ENCODE measurements around the gene WDR33.

DNA sequence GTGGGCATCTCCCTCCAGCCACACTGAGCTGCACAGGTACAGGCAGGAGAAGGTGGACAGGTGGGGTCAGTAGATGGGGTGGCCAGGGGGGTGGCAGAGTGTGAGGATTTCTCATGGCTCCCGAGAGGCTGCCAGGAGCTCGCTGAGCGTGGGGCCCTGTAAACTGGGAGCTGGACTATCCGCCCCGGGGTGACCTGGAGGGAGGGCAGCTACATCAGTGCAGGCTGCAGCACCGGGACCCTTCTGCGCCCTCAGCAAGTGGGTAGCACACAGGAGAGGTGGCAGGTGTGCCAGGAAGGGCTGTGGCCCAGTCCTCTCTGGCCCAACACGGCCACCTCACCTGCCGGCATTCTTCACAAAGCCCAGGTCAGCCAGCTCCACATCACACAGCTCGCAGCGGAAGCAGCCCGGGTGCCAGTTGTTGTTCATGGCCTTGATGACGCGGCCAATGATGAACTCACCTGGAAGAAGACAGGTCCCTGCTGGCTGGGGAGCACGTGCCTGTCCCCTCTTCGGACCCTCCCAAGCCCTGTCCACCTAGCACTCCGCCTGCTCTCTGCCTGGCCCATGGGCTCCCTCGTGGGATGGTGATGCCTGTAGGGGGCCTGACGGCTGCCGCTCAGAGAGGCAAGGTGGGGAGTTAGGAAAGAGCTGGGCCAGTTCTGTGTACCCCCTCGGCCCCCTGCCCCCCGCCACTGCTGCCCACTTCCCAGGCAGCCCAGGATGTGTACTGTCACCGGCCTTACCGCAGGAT is 156.7 kb downstream of the WDR33 start:
- no peak for TF ChIP-seq POLR2A (IDR thresholded peaks at IDR 0.05)
- TF ChIP-seq, protein P1, sequence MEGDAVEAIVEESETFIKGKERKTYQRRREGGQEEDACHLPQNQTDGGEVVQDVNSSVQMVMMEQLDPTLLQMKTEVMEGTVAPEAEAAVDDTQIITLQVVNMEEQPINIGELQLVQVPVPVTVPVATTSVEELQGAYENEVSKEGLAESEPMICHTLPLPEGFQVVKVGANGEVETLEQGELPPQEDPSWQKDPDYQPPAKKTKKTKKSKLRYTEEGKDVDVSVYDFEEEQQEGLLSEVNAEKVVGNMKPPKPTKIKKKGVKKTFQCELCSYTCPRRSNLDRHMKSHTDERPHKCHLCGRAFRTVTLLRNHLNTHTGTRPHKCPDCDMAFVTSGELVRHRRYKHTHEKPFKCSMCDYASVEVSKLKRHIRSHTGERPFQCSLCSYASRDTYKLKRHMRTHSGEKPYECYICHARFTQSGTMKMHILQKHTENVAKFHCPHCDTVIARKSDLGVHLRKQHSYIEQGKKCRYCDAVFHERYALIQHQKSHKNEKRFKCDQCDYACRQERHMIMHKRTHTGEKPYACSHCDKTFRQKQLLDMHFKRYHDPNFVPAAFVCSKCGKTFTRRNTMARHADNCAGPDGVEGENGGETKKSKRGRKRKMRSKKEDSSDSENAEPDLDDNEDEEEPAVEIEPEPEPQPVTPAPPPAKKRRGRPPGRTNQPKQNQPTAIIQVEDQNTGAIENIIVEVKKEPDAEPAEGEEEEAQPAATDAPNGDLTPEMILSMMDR (IDR thresholded peaks at IDR 0.05), result no peak
